HG02642 (cell line): ENCODE data around the gene HHAT.

Source experiments
- ATAC-seq: cut with Tn5 transposase; IDR thresholded peaks from one replicate; pipeline ENCODE4 v1.9.1; 2021; ENCODE audit warnings: mild to moderate bottlenecking; ENCODE audit not compliant: unreplicated experiment, poor library complexity

Gene HHAT

DNA sequence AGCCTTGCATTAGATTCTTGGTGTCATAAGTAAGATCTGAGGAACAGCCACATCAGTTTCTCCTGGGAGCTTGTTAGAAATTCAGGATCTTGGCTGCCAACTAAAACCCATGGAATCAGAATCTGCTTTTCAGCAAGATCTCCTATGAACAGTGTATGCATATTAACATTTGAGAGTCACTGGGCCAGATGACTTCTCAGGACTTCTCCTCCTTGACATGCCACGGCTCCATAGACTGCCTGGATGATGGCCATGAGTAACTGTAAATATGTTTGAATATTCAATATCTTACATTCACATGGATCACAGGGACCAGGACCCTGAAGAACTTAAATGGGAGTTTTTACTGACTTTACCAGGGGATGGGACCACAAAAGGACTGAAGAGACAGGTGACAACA lies 148.0 kb downstream of the HHAT start:
- ATAC-seq, result no peak

DNA sequence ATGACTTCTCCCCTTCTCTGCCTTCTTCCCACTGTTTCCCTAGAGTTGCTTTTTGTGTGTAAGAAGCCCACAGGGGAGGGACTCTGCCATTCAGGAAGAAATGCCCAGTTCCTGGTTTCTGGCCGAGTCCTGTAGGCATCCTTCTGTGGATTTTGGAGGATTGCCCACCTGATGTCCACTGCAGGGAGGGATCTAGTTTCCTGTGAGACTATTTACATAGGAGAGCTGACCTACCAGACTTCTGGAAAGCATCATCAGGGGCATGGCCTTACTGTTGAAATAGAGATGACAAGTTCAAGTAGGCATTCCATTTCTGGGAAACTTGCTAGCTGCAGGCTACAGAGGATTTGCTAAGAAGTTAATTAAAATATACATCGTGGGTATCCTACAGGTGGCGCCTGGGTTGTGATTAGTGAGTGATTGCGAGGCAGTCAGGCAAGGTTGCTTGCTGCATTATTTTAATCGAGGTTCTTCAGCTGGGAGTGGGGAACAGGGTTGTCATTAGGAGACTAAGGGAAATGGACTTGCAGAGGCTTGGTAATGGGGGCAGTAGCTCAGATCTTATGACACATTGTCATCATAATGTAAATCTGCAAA lies 148.7 kb downstream of the HHAT start:
- ATAC-seq, result no peak

DNA sequence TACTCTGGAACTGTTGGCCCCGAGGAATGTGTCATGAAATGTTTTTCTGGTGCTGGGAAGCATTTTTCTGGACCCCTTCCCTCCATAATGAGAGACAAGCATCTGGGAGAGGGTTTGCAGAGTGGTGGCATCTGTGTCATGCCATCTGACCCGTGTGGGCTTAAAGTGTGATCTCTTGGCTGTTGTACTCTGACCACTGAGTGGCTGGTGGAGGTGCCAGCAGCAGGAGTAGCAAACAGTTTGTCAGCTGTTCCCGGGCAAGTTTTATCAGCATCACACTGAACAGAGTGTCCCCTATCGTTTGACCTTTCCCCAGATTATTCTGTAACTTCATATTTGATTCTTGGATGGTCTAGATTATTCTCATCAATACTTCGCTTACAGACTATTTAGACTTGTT lies 150.1 kb downstream of the HHAT start:
- ATAC-seq, result no peak

DNA sequence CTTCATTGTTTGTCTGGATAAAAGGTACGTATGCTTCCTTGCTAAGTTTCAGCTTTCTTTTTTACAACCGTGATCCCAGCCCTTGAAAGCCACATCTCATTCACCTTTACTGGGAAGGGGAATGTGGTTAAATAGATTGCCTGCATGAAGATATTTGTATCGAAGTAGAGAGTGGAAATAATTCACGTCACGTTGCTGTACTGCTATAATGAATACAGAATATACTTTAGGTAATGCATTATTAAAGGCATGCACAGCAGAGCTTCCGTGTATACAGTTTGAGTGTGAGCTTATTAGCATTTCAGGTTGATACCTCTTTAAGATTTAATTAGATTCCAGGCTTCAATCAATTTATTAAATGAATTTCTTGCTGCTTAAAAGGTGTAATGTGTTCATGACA lies 153.8 kb downstream of the HHAT start:
- ATAC-seq, result no peak

DNA sequence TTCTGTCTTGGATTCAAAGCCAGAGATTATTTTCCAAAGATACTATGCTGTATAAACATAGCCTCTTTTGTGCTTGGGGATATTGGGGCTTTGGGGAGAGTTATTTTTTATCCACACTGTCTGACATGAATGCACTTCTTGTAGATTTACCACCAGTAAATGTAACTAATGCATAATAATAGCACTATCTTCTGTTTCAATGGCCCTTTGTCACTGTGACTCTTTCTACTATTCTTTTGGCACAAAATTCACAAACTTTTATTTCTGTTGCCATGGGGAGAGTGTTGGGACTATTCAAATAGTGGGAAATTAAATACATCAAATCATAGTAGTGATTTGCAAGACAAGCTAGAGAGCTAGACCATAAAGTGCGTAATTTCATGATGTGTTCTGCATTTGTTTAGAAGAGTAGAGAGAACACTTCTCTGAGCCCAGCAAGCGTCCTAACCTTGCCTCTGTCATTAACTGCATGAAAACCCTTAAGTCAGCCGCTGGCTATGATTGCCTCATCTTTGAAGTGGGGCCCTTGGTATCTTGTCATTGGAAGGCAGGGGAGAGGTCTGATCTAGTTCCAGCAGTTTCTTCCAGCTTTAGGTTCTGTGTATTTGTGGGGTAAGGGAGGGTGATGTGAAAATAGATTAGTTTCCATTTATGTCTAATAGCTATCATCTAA lies 154.4 kb downstream of the HHAT start:
- ATAC-seq, result no peak

DNA sequence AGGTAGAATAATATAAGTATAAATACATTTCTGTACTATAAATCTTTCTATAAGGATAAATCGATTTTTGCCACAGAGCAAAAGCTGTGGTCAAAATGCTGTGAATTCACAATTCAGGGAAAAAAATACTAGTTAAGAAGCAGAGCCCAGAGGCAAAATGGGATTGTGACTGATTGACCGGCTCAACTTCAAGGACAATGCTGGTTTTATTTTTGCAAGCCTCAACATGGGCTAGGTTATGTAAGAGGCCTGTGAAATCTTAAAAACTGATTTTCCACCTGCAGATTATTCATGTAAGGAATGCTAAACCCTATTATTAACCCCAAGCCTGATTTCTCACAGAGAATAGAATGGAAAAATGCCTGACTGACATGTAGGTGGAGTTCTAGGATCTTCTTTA lies 155.1 kb downstream of the HHAT start:
- ATAC-seq, result no peak

DNA sequence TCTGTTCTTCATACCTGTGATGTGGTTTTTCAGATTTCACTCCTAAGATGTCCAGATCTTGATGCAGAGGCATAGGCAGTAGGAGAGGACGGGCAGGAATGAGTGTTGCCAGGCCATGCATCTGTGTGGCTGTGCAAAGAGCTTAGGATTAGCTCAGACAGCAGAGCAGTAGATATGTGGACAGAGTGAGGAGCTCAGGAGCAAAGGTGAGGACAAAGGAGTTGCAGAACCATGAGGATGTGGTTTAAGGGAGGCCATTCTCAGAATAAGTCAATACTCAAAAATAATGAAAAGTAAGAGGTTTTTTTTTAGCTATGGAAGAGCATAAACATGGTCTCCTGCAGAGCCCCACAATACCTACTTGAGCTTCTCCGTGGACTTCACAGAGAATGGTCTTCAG lies 158.3 kb downstream of the HHAT start:
- no peak for ATAC-seq

DNA sequence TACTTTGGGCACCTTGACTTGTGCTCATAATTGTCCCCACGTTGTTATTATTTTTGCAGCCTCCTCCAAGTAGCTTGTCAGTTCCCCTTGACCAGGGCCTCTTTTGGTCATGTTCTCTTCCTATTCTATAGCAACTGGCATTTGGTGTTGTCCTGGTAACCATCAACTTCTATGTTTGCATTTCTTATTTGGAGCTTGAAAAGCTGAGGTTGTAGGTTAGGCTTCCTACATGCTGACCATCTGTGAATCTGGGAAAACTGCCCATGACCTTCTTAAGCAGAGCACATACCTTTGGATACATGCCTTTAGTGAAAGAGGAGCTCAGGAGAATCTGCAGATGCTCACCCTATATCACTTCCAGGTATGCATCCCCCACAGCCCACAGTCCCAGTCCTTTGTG lies 160.8 kb downstream of the HHAT start:
- ATAC-seq, result no peak

DNA sequence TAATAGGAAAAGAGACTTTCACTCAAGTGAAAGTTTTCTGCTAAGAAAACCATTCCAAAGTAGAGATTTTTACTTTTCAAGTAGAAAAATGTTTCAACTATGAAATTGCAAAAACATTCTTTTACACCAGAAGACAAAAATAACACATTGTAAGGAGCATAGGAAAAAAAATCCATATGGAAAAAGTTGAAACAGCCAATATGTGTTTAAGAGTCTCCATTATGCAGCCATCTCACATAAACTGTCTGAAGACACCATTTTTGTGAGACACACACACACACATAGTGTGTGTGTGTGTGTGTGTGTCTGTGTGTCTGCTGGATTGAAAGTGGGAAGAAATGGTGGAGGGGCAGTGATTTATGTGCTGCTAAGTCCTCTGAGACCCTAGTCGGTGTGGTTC lies 162.1 kb downstream of the HHAT start:
- no peak for ATAC-seq

DNA sequence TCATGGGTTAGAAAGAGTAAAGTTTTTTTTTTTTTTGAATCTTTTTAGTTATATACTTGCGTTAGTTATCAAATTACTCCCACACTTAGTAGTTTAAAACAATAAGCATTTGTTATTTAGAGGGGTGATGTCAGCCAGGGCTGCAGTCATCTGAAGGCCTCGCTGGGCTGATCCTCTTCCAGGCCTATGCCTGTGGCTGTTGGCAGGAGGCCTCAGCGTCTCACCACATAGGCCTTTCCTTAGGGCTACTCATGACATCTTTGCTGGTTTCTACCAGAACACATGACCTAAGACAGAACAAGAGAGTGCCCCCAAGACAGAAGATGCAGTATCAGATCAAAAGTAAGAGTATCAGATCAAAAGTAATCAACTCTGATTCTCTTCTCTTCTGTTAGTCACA lies 167.4 kb downstream of the HHAT start:
- no peak for ATAC-seq

DNA sequence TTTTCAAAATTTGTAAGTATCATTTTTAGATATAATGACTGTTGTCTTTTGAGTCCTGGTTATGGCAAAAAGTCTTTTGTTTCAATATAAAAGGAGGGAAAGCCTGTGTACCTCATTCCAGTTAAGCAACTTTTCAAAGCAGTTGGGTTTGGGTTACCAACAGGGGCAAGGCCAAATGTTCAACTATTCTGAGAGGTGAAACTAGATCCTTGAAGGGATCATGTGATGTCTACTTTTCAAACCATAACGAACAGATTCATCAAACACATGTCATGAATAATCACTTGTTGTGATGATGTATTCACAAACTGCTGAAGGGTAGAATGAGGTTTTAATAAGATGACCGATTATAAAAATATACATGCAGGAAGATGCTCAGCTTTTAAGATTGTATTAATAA lies 171.3 kb downstream of the HHAT start:
- ATAC-seq, result no peak

DNA sequence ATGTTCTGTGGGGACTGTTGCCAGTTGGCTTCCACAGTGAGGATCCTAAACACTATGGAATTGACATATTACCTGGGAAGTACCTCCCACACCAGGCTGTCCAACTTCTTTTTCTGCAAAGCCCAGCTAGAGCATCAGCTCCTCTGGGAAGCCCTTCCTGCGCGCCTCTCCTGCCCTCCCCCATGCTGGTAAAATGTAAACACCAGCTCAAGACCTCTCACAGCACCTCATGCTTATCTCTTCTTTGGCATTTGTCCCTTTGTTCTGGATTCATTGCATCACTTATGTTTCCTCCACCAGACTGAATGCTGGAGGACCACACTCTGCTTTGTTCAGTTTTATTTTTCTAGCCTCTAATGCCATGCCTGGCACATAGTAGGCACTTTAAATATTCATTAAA lies 172.1 kb downstream of the HHAT start:
- no peak for ATAC-seq

DNA sequence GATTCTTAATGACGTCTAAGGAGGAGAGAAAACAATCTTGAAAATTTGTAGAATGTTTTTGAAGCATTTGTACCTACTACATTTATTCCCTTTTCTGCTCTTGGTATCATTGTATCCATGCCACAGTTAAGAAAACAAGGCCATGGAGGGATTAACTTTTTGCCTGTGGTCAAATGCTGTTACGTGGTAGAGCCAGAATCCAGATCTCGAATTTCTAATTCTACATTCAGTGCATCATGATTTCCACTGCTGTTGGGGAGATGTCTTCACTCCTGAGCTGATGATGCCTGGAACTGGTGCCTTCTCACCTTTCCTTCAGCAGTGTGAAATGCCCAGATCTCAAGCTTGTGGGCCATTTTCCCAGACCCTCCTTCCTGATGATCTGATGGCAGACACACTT lies 175.6 kb downstream of the HHAT start:
- ATAC-seq, result no peak

DNA sequence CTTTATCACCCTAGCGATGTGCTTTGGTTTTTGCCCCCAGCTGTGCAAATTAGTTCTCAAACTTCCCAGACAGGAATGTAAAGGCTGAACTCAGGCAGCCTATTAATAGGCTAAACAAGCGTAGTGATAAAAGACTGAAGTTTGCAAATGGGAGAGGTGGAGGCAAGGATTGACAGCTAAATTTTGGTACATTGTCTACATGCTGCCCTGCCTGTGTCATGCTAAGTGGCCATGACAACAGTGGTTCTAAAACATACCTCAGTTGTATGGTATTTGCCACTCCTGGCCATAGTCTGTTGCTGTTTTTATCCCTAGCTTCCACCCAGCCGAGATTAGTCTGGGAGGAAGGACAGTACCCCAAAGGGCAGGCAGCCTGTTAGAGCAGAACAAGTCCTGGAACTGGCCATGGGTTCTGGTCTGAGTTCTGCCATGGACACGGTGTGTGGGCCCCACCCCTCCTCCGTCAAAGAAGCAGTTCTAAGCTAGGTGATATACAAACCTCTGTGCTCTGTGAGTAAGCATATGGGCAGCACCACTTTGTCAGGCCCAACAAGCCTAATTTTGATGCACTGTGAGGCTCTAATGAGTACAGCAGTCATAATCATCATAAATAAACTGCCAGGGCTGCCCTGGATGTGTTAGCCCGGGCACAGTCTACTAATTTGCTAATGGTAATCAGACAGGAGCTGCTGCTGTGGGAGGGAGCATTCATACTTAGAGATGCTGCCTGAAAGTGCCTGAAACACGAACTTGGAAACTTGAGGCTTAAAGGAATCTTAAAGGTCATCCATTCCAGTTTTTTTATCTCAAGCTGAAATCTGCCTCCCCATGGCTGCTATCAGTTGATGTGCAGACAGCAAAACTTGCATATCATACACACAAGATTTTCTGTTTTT lies 177.1 kb downstream of the HHAT start:
- no peak for ATAC-seq

DNA sequence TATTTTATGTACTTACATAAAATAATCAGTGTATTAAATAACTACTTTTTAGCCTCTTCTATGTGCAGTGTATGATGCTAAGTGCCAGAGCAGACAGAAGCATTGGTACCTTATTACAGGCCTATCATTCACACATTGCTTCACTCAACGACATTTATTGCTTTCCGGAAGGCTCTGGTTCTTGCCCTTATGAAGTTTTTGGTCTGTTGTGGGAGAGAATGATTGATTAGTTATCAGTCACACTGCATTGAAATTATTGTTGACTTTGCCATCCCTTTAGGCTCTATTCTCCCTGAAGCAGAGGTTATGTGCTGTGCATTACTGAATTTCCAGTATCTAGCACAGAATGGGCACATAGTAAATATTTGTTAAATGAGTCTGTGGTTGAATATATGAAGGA lies 178.0 kb downstream of the HHAT start:
- ATAC-seq, result no peak

DNA sequence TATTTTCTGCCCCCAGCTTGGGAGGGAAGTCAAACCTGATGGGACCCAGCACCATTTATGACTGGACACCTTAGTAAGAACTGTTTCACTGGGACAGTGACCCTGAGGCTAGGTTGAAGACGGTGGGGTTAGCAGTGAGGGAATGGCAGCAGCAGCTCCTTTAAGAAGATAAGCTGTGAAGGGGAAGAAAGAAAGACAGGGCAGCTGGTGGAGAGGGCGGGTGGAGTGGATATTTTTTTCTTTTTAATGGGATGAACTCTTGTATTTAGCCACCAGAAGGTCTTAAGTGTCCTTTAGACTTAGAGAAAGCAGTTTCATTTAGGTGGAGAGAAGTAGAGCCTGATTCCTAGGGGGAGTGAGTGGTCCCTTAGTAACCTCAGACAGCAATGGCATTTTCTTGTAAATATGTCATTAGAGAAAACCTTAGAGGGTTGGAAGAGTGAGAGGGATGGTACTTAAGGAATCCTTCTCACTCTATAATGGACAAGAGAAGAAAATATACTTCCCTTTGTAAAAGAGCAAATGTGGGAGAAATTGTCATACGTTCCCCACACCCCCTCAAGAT lies 187.5 kb downstream of the HHAT start:
- ATAC-seq, result no peak

DNA sequence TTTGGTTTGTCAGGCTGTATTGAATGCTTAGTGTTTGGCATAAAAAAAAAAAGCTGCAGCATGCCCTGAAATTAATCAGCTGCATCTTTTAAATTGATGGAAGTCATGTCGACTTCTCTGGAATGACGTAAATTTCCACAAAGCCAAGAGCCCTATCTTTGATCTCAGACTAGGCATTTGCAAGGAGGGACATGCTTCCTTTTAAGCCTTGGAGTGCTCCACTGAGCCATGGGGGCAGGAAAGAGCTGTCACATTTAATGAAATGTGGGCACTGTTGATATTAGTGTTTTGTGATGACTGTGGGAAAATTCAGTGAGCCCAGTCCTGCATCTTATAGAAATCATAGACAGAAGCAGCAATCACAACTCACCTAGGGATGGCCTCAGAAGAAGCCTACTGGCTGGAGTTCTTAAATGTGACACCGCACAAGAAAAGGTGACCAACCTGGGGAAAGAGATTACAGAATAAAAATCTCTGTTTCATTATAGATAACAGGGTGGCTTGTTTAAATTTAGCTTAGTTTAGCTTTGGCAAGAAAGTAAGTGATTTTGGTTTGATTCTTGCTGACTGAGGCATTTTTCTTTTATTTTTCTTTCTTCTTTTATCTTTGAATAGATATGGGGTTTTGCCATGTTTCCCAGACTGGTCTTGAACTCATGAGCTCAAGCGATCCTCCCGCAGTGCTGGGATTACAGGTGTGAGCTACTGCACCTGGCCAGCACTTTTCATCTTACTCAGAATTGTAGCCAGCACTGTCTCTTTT lies 188.2 kb downstream of the HHAT start:
- no peak for ATAC-seq

DNA sequence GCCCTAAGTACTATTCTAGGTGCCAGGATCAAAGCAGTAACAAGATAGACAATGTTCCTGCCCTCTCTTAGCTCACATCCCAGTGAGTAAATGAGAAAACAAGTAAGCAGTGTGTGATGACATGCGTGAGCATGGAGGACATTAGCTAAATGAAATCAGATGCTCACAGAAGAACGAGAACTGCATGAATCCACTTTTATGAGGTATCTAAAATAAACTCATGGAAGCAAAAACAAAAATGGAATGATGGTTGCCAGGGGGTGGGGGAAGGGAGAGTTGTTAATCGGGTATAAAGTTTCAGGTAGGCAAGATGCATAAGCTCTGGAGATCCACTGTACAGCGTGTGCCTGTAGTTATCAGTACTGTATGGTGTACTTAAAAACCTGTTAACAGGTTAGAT lies 195.1 kb downstream of the HHAT start:
- no peak for ATAC-seq

DNA sequence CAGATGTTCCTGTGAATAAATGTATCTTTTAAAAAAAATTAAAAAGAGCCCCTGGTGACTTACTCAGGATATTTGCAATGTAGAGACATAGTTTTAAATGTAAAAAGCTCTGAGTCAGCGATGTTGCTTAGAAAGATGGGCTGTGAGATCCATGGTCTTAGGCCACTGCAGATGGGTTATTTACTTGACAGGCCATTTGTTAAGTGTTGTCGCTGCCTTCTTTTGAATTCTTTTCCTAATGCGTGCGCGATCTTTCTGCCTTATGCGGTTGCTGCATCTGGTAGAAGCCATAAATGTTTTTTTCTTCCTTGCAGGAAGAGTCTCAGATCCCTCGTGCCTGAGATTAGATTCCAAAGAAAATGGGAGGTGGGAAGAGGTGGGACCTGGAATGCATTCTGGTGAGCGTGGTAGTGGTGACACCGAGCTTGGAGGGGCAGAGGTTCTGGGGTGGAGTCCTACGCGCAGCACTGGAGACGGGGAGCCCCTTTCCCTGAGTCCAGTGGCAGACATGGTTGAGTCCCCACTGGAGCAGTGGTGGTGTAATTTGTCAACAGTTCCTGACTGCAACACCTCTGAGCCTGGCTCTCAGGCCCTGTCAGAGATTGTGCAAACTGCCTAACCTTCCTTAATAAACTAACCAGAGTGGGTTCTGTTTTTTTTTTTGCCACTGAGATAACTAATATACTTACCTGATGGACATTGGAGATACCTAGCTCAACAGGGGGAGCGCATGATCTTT lies 197.2 kb downstream of the HHAT start:
- ATAC-seq, result no peak

DNA sequence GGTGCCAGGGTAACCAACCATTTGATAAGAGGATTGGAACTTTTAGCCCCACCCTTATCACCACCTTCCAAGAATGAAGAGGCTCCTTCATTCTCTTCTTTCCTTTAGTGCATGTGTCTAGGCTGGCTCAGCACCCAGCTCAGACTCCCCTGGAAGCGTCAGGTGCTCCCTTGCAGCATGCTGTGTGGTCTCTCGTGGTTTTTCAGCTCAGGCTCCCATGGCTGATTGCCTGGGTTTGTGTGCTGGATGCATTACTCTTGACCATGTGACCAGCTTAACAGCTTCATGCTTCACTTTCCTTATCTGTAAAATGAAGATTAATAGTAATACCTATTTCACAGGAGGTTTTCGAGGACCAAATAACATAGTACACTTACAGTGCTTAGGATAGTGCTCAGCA lies 198.4 kb downstream of the HHAT start:
- ATAC-seq, result no peak
